Measurements from ENCODE around the gene MOB3C.

MOB3C gene

DNA sequence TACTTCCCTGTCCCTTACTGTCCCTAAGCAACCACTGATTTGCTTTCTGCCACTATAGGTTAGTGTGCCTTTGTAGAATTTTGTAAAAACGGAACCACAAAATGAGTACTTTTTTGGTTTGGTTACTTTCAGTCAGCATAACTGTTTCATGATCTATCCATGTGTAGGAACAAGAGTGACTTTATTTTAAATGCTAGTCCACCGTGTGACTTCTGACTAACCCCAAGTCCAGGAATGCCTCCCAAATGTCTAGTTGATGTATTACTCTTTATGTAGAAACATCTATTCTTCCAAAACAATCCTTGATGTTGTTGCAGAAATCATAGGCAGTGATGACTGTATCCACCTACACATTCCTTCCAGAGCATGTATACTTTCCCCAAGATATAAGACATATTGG, 30.2 kb upstream of the MOB3C start:
- TF ChIP-seq, protein P1, sequence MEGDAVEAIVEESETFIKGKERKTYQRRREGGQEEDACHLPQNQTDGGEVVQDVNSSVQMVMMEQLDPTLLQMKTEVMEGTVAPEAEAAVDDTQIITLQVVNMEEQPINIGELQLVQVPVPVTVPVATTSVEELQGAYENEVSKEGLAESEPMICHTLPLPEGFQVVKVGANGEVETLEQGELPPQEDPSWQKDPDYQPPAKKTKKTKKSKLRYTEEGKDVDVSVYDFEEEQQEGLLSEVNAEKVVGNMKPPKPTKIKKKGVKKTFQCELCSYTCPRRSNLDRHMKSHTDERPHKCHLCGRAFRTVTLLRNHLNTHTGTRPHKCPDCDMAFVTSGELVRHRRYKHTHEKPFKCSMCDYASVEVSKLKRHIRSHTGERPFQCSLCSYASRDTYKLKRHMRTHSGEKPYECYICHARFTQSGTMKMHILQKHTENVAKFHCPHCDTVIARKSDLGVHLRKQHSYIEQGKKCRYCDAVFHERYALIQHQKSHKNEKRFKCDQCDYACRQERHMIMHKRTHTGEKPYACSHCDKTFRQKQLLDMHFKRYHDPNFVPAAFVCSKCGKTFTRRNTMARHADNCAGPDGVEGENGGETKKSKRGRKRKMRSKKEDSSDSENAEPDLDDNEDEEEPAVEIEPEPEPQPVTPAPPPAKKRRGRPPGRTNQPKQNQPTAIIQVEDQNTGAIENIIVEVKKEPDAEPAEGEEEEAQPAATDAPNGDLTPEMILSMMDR (IDR thresholded peaks at IDR 0.05; ENCODE audit: insufficient read depth, low read depth, low read length, missing control alignments): no peak
- no peak for DNase-seq (ENCODE audit: low read depth)
- H3K4me3 ChIP-seq (ENCODE audit: low read depth, low read length): no peak overlapping the region

DNA sequence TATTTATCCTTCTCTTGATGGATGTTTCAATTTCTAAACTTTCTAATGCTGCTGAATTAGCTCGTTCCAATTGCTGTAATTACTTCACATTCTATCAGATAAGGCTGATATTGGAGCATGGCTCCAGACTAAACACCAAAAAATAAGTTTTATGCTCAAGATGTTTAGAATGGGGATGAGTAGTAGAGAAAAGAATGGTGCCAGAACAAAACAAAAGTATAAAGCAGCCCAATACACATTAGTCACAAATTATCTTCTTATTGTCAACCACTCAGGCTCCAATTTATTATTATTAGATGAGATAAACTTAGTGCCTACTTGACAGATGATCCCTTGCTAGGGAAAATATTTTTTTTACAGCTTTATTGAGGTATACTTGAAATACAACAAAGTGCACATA, 29.7 kb upstream of the MOB3C start:
- TF ChIP-seq, protein P1 (IDR thresholded peaks at IDR 0.05; ENCODE audit: insufficient read depth, low read depth, low read length, missing control alignments): no peak
- H3K4me3 ChIP-seq (ENCODE audit: low read depth, low read length): no peak overlapping the region
- DNase-seq (ENCODE audit: low read depth): no peak

DNA sequence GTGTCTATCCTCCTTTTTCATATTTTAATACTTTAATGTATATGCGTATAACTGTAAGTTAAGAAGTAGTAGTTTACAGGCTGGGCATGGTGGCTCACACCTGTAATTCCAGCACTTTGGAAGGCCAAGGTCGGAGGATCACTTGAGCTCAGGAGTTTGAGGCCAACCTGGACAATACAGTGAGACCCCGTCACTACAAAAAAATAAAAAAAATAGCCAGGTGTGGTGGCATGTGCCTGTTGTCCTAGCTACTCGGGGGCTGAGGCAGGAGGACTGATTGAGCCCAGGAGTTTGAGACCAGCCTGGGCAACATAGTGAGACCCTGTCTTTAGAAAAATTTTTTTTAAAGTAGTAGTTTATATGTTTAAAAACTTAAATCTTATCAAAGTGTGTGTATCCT, 29.2 kb upstream of the MOB3C start:
- H3K4me3 ChIP-seq (ENCODE audit: low read depth, low read length): no peak overlapping the region
- TF ChIP-seq, protein P1 (IDR thresholded peaks at IDR 0.05; ENCODE audit: insufficient read depth, low read depth, low read length, missing control alignments): no peak
- no peak for DNase-seq (ENCODE audit: low read depth)

GRCh38 chr1:46643368-46643775, 26.8 kb upstream of the MOB3C start:
- no peak overlapping the region for H3K4me3 ChIP-seq (ENCODE audit: low read depth, low read length)
- TF ChIP-seq, protein P1 (IDR thresholded peaks at IDR 0.05; ENCODE audit: insufficient read depth, low read depth, low read length, missing control alignments): no peak
- DNase-seq (ENCODE audit: low read depth): no peak

GRCh38 chr1:46642115-46642680, 25.6 kb upstream of the MOB3C start:
- no peak overlapping the region for H3K4me3 ChIP-seq (ENCODE audit: low read depth, low read length)
- DNase-seq (ENCODE audit: low read depth): no peak
- TF ChIP-seq, protein P1 (IDR thresholded peaks at IDR 0.05; ENCODE audit: insufficient read depth, low read depth, low read length, missing control alignments): no peak

- no peak for DNase-seq (ENCODE audit: low read depth)
- no peak overlapping the region for H3K4me3 ChIP-seq (ENCODE audit: low read depth, low read length)
- TF ChIP-seq, protein P1 (IDR thresholded peaks at IDR 0.05; ENCODE audit: insufficient read depth, low read depth, low read length, missing control alignments): no peak
Measured at GRCh38 chr1:46639547-46639946, 22.9 kb upstream of the MOB3C start.

- TF ChIP-seq, protein P1 (IDR thresholded peaks at IDR 0.05; ENCODE audit: insufficient read depth, low read depth, low read length, missing control alignments): no peak
- H3K4me3 ChIP-seq (ENCODE audit: low read depth, low read length): no peak overlapping the region
- no peak for DNase-seq (ENCODE audit: low read depth)
Measured at GRCh38 chr1:46638921-46639320, 22.3 kb upstream of the MOB3C start.
